ENCODE results near the gene NCK1.
"Not testable (repeated sequence)": the region's sequence is repeated elsewhere in the genome, so short reads cannot be mapped to it uniquely, and the experiment has no call there.

GRCh38 chr3:136987398-136987980 lies 125.5 kb downstream of the NCK1 start:
- not testable (repeated sequence) for TF ChIP-seq CTCF (IDR thresholded peaks at IDR 0.05 in 8 of 11, conservative IDR thresholded peaks at IDR 0.05 in 3 of 11); POLR2AphosphoS5 (IDR thresholded peaks at IDR 0.05); POLR2A (IDR thresholded peaks at IDR 0.05)

Data from spleen (tissue), 7 donors.